Measurements from ENCODE around the gene DBN1.

DNA sequence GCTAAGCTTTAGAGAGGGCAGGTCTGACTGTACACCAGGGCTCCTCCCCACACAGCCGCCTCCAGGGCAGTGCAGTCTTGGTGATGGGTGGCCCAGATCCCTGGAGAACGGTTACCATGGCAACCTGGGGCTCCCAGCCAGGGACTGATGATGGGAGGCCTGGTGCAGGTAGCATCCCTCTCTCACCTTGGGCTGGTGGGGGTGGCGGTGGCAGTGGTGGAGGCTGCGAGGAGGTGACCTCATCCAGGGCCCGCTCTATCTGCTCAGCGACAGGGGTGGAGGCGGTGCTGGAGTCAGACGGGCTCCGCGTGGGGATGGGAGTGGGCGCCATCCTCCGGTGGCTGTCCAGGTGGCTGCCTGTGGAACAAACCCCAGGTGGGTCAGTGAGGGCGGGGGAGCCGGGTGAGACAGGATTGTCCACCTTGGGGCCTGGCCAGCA, 14.5 kb downstream of the DBN1 start:
- TF ChIP-seq, protein P1, sequence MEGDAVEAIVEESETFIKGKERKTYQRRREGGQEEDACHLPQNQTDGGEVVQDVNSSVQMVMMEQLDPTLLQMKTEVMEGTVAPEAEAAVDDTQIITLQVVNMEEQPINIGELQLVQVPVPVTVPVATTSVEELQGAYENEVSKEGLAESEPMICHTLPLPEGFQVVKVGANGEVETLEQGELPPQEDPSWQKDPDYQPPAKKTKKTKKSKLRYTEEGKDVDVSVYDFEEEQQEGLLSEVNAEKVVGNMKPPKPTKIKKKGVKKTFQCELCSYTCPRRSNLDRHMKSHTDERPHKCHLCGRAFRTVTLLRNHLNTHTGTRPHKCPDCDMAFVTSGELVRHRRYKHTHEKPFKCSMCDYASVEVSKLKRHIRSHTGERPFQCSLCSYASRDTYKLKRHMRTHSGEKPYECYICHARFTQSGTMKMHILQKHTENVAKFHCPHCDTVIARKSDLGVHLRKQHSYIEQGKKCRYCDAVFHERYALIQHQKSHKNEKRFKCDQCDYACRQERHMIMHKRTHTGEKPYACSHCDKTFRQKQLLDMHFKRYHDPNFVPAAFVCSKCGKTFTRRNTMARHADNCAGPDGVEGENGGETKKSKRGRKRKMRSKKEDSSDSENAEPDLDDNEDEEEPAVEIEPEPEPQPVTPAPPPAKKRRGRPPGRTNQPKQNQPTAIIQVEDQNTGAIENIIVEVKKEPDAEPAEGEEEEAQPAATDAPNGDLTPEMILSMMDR (optimal IDR thresholded peaks at IDR 0.05 in 1 of 3, IDR thresholded peaks at IDR 0.05 in 1 of 3, conservative IDR thresholded peaks at IDR 0.05 in 1 of 3; ENCODE audit: extremely low read depth in 1 of 3, insufficient read depth in 2 of 3, low read length in 3 of 3): no peak
- no peak for TF ChIP-seq EZH2 (IDR thresholded peaks at IDR 0.05; ENCODE audit: low read length)
